ENCODE measurements around the gene CPNE6.

The CPNE6 gene

DNA sequence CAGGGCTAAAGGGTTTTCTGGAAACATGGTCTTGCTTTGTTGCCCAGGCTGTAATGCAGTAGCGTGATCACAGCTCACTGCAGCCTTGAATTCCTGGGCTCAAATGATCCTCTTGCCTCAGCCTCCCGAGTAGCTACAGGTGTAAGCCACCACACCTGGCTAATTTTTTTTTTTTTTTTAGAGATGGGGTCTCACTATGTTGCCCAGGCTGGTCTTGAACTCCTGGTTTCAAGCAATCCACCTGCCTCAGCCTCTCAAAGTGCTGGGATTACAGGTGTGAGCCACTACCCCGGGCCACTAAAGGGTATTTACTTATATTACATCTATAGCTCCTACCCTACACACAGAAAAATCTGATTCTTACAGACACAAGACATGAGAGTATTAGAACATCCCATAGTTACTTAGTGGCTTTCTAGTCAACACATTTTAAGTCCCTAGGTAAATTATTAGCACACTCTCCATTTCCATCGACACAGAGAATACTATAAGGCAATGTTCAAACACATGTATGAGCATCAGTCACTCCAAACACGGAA, 37.0 kb downstream of the CPNE6 start:
- DNase-seq: no peak

DNA sequence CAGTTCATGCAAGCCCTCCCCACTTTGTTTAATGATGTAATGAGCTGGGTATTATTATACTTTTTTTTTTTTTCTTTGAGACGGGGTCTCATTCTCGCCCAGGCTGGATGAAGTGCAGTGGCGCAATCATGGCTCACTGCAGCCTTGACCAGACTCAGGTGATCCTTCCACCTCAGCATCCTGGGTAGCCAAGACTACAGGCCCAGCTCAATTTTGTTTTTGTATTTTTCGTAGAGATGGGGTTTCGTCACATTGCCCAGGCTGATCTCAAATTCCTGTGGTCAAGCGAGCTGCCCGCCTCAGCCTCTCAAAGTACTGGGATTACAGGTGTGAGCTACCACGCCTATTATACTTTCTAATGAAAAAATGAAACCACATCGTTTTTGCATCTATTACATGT, 38.7 kb downstream of the CPNE6 start:
- no peak for DNase-seq

DNA sequence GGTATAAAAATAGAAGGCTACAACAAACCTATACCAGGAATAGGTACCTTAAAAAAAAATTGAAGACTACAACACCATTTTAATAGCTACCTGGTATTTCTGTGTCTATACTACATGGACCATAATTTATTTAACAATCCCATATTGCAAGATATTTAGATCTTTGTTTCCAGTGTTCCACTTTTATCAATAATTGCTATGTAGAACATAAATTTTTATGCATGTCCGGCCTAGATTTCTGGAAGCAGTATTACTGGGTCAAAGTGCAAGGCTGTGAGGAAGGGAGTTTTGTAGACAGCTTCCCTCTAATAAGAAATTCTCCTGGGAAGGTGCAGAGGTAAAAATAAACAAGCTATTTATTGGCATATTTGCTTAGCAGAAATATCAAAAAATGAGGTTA, 39.2 kb downstream of the CPNE6 start:
- DNase-seq: no peak

DNA sequence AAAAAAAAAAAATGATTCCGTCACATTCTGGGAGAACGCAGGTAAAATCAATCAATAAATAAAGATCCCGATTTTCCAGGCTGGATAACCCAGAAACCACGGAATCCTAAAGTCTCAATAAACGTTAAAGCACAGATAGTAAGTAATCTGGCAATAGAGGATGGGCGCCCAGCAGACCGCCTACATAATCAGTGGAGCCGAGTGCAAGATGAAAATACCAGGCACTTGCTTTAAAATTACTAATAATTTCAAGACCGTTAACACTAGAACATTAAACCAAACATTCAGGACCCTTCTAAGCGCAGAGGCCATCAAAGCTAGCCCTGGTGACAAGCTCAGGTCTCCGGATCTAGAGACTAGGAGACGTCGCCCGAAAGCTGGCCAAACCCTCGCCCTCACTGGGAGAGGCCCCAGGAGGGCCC, 42.0 kb downstream of the CPNE6 start:
- no peak for DNase-seq

DNA sequence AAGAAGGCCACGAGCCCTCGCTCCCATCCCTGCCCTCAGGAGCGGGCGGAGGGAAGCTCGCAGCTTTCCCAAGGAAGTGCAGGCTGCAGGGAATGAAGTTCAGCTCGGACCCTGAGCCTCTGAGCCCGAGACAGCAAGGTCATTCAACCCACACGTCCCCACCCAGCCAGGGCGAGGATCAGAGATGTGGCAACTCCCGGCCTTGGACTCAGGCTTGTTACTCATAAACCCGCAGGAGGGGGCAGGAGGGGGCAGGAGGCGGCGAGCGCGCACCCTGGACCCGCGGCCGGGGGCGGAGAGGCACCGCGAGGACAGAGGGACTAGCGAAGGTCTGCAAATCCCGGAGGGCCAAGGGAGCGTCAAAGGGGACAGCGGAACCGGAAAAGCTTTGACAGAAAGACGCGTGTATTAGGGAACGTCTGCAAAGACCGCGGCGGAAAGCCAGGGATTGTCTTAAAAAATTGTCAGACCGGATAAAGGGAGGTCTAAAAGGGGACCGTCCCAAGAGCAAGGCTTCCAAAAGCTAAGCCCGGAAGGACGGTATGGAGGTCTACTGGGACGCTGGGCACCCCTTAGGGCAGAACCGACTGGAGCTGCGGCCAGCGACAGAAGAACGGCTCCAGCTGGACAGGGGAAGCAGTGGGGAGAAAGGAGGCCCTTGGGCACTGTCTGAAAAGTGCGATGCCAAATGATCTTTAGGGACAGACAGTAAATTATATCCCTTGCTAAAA, 42.6 kb downstream of the CPNE6 start:
- peak; percentile 72 for DNase-seq

DNA sequence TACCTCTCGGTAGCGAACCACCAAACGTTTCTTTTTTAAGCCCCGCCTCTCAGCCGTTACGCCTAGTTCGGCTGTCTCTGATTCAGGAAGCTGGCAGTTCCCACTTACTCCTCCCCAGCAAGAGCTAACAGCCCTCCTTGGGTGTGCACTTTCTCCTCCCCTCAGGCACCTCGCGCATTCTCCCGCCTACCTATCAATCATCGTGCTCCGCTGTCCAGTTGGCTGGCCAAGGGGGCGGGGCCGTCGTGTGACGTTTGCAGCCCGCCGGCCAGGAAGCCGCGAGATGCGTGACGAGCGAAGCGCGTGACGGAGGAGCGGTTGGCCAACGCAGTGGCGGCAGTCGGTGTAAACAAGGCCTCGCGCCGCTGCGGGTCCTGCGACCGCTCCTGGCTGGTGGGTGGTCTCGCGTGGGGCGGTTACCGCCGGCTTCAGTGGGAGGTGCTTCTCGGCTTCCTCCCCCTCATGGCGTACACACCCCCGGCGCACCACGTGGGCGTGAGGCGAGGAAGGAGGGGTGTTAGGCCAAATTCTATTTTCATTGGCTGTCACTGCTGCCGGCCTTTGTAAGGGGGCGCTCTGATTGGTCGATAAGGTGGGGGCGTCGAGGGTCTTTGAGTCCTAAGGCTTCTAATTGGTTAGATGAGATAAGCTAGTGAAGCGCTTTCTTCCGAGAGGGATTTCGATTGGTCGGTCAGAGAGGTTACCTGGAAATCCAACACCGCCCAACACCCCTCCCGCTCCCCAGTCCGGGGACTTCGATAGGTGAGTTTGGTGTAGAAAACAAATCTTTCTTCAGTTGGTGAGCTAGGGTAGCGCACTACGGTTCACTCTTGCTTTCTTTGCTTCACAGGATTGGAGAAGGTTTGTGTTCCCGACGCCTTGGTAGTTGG, 43.4 kb downstream of the CPNE6 start, which contains the start of the genes DCAF11 and NRL:
Gene DCAF11 (plus strand): TSS at position 246 of the 890 bp plus-strand sequence. CDS start 818 bp downstream, outside the sequence.
Gene NRL (minus strand): TSS at position 418 of the 890 bp plus-strand sequence. CDS start 32,101 bp downstream, outside the sequence.
- peak; percentile 100 for DNase-seq

DNA sequence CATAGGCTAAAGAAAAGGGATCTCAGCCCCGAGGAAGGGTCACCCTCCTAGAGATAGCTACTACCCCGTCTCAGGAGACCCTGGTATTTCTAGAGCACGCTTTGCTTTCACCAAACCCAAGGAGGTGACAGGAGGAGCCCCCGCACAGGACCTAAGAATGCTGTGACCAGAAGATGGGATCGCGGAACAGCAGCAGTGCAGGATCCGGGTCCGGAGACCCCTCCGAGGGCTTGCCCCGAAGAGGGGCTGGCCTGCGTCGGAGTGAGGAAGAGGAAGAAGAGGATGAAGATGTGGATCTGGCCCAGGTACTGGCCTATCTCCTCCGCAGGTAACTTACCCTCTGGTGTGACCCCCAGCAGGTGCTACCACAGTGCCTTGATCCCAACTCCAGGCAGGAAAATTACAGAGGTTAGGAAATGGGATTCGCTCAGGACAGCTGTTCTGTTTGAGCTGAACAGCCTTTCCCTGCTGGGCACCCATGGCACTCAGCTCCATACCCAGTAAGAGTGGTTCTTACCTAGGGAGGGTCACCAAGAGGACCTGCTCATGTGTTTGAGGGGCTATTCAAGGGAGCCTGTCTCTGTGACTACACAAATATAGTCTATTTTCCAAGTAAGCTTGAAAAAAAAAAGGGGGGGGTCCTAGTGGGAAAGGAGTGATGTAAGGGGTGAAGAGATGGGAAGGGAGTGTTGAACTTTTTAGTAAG, 44.2 kb downstream of the CPNE6 start:
- no peak for DNase-seq

DNA sequence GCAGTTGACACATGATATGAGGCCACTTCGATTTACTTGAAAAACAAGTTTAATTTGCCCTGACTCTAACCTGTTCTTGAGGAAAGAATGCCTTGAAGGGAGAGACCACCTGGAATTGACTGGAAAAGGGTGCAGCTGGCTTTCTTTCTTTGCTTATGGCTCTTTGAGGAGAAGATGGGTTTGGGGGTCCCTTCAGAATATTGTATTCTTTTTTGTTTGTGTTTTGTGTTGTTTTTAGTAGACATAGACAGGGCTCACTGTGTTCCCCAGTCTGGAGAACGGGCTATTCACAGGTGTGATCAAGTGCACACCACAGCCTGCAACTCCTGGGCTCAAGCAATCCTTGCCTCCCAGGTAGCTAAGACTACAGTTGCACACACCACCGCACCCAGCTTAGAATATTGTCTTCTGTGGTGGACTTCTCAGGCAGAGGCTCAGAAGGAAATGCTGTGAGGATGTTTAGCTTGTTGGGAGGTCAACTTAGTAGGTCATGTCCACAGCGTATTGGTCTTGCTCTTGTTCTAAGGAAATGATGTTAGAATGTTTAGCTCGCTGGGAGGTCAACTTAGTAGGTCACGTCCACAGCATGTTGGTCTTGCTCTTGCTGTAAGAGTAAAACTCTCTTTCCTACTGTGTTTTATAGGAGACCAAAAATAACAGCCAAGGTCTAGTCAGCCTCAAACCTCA, 44.9 kb downstream of the CPNE6 start:
- no peak for DNase-seq

DNA sequence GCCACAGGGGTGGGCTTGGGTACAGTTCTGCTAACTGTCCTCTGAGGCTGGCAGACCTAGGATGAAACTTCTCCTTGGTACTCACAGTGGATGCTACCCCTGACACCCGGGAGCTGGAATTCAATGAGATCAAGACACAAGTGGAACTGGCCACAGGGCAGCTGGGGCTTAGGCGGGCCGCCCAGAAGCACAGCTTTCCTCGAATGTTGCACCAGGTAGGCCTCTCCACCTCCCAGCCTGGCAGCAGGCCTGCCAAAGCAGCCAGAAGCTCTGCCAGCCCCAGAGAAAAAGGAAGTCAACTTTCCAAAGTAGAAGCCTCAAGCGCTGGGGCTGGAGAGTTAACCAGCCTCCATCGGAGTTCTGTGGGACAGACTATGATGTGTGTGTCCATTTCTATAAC, 45.8 kb downstream of the CPNE6 start:
- no peak for DNase-seq

DNA sequence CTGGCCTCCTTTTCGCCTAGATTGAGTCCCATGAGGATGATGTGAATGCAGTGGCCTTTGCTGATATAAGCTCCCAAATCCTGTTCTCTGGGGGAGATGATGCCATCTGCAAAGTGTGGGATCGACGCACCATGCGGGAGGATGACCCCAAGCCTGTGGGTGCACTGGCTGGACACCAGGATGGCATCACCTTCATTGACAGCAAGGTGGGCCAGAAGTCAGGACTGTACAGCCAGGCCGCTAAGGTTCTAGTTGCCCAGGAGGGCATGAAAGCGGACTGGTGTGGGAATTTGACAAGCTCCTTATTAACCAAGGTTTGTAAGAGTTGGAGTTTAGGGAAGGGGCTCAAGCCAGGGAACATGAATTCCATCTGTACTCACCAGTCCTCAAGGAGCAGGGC, 48.3 kb downstream of the CPNE6 start:
- DNase-seq: no peak

DNA sequence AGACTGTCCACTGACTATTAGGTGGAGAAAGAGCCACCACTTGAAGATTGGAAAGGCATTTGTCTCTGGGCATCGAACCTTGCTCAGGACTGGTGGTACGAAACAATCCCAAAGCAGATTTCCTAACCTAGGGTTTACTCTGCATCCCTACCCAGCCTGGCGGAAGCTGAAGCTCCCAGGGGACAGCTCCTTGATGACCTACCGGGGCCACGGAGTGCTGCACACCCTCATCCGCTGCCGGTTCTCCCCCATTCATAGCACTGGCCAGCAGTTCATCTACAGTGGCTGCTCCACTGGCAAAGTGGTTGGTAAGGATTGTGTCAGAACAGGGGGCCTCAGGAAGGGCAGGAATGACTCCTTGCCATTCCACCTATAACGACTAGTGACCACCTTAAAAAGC, 49.8 kb downstream of the CPNE6 start:
- no peak for DNase-seq

DNA sequence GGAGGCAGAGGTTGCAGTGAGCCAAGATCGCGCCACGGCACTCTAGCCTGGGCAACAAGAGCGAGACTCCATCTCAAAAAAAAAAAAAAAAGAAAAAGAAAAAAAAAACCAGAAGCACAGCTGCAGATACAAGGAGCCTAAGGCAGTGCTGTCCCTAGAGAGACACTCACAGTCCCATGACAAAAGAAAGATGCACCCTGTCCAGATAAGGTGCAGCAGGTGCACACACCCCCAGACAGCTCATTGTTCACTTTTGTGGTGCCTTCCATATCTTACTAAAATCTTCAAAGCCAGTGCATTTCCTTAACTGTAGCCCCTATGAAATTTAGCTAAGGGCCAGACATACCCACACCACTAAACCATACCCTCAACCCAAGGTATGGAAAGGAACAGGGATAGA, 51.1 kb downstream of the CPNE6 start:
- DNase-seq: no peak

DNA sequence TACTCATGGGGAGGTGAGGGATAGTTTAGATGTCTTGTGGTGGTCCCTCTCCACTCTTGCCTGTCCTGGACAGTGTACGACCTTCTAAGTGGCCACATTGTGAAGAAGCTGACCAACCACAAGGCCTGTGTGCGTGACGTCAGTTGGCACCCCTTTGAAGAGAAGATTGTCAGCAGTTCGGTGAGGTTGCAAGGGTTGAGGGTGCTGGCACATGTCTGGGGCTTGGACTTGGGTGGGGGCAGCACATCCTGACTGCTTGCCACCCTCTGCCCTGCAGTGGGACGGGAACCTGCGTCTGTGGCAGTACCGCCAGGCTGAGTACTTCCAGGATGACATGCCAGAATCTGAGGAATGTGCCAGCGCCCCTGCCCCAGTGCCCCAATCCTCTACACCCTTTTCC, 51.5 kb downstream of the CPNE6 start:
- no peak for DNase-seq

DNA sequence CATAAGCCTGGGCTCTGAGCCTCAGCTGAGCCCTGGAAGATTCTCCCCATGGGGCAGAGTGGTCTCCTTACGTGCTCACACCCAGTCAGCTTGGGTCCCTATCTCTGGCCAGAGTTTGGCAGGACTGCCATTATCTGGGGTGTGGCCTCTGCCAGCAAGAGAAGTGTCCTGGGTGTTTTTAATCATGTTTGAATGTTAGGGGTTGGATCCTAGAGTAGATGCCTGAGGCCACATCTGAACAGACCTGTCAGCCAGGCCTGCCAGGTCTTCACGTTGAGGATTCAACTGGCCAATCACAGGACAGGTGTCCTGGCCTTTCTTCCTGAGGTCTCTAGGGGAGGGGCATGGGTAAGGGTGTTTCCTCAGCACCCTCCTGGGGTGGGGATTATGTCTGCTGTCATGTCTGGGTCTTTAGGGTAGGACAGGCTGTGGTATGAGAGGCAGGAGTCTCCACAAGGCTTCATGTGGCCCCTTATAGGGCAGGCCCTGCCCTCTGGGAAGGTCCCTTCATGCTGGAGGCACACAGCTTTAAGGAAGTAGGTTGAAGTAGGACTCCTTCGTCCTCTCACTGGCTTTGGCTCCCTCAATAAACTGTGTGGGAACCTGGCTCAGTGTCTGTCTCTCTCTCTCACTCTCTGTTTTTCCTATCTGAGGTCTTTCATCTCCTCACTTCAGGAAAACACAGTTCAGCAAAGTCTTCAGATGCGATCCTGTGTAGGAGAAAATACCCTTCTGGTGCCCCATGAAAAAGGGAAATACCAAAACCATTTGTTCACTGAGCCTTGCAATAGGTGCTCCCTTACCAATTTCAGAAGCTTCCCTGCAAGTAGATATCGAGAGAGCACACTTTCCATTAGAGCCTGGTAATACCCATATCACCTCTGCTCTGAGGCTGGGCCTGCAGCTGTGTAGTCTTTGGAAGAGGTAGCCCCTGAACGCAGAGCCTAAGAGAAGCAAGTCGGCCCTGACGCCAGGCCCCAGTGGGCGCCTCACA, 52.4 kb downstream of the CPNE6 start:
- DNase-seq: no peak

DNA sequence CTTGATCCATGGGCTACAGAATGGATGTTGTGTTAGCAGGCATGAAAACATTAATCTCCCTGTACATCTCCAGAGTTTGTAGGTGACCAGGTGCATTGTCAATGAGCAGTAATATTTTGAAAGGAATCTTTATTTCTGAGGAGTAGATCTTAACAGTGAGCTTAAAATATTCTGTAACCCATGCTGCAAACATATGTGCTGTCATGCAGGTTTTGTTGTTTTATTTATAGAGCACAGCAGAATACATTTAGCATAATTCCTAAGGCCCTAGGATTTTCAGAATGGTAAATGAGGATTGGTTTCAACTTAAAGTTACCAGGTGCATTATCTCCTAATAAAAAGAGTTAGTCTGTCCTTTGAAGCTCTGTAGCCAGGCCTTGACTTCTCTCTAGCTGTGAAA, 55.6 kb downstream of the CPNE6 start:
- DNase-seq: no peak

DNA sequence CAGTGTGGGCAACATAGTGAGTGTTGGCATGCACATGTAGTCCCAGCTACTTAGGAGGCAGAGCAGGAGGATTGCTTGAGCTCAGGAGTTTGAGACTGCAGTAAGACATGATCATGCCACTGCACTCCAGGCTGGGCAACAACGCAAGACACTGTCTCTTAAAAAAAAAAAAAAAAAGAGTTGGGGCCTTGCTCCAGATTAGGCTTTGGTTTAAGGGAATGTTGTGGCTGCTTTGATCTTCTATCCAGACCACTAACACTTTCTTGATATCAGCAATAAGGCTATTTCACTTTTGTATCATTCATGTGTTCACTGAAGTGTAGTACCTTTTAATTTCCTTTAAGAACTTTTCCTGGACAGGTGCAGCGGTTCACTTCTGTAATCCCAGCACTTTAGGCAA, 56.3 kb downstream of the CPNE6 start:
- no peak for DNase-seq

All from NCI-H2107 (cell line).